GM21723 (cell line): Measurements from ENCODE around the gene EEFSEC.

ENCODE experiments used
- ATAC-seq: cut with Tn5 transposase; IDR thresholded peaks from one replicate; pipeline ENCODE4 v1.9.1; 2021; ENCODE audit warnings: mild to moderate bottlenecking, moderate library complexity; ENCODE audit not compliant: unreplicated experiment

Gene EEFSEC

DNA sequence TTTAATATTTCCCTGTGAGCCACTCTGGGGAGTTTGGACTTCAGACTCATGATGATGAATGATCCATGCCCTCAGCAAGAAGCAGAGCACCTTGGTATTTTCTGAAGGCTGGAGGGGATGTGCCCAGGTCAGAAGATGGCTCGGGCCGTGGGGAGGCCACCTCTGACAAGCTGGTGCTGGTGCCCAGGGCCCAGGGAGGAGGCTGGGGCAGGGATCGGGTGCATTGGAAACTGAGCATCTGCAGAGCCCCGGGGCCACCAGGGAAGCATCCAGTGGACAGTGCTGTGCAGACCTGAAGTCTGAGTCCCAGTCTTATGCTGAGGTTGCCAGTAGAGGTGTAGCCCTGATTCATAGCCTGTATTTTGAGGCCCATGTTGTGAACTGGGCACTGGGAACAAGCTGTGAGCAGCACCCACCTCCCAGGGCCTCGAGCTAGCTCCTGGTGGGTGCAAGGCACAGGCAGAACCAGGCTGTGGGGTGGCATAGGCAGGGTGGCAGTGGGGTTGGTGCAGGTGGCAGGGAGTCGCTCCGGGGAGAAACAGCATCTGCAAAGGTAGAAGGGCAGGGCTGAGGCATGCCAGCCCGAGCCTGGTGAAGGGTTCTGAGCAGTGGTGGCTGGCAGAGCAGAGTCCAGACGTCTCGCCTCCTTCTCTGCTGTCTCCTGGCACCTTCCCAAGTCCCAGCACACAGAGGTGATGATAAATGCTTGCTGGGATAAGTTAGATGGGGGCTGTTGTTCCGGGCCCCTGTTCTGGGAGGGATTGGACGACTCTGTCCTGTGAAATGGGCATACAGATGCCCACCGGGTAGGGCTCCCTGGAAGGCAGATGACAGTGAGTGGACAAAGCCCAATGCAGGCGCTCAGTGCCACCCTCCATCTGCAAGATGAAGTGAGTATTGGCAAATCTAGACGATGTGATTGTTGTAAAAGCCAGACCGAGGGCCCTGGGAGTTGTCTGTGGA is 302.8 kb downstream of the EEFSEC start:
- no peak for ATAC-seq

DNA sequence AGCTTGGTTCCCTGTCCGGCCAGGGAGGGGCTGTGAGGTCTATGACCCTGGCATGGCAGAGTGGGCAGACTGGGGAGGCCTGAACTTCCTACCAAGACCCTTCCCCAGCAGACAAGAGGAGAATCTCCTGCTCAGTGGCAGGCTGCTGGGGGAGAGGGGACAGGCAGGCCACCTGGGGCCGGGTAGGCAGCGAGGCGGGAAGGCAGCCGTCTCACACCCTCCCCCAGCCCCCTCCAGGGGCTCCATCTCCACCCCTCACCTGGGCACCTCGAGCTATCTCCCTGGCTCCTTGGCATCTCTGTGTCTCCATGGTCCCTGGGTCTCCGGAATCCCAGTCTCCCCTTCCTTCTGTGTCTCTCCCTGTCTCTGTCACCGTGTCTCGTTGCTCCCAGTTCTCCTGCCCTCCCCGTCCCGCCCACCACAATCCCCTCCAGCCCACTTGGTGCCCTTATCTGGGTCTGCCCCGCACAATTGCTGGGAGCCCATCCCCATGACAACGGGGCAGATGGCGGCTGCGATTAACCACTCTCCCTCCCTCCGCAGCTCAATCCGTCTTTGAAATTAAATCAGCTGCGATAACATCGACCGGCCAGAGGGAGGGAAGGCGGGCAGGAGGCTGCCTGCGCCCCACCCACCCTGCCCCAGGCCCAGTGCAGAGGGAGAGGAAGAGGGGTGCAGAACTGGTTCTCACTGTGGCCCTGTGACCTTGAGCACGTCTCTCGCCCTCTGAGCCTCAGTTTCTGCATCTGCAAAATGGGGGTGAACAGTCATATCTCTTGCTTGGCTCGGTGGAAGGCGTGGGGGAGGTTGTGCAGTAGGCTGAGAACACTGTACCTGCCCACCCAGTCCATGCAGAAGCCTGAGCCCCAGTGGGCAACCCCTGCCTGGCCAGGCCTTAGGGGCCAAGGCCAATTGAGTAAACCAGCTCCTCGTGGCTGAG is 303.8 kb downstream of the EEFSEC start:
- ATAC-seq, result no peak

DNA sequence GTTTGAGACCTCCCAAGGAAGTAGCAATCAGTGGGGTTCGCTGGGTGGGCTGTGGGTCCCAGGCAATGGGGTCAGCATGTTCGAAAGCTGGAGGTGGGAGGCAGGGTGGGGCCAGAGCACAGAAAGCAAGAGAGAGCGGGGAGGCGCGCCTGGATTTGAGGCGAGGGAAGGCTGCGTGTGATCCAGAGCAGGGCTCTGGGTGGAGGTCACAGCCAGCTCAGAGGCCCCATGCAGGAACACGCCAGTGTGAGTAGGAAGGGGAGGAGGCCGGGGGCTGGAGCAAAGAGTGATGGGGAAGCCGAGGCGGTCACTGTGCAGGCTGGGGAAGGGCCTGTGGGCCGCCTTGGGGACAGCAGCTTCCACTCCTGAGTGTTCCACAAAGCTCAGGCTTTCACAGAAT is 304.7 kb downstream of the EEFSEC start:
- no peak for ATAC-seq
